Prostate gland (tissue), 2 donors: ENCODE results near the gene TMCC1. TPM values are rescaled to one million over a fixed set of nuclear protein-coding genes. Genes with fewer than 3 reads are reported as not detected.
"Not testable (repeated sequence)": the region's sequence is repeated elsewhere in the genome, so short reads cannot be mapped to it uniquely, and the experiment has no call there.

Experiments used
- DNase-seq: peaks from one replicate; pipeline ENCODE4 v3.0.0-alpha.2; 2019; ENCODE audit warnings: low spot score
- H3K27ac ChIP-seq, 2 donors: fragments of 200-600 bp; sonication (generic); 2 replicates each; pipeline ENCODE4 v1.5.1; 2017 to 2019
- H3K27me3 ChIP-seq: fragments of 200-600 bp; sonication (generic); replicated peaks from 2 replicates; pipeline ENCODE4 v1.5.1; 2019; ENCODE audit not compliant: insufficient read depth
- H3K36me3 ChIP-seq, 2 donors: fragments of 200-600 bp; sonication (generic); 1 replicate in 1 of 2; 2 replicates in 1 of 2; pipeline versions ENCODE4 v1.5.1 to v1.8.1; 2017 to 2019
- H3K4me1 ChIP-seq: fragments of 200-600 bp; sonication (generic); replicated peaks from 2 replicates; pipeline ENCODE4 v1.5.1; 2019
- H3K4me3 ChIP-seq, 2 donors: fragments of 200-600 bp; sonication (generic); 2 replicates each; pipeline ENCODE4 v1.5.1; 2017 to 2019
- H3K9me3 ChIP-seq: fragments of 200-600 bp; sonication (generic); 2 replicates; pipeline ENCODE4 v1.5.1; 2017
- CTCF ChIP-seq, 4 experiments: fragments of 200-600 bp in 2 of 4; fragments of 450-650 bp in 2 of 4; sonication (generic) in 2 of 4; IDR thresholded peaks; 1 replicate in 3 of 4; 2 replicates in 1 of 4; pipeline ENCODE4 v1.5.1; 2016 to 2019; ENCODE audit warnings: antibody characterized with exemption in 4 of 4, mild to moderate bottlenecking in 2 of 4, moderate library complexity in 2 of 4
- POLR2A ChIP-seq: fragments of 450-650 bp; IDR thresholded peaks from one replicate; pipeline ENCODE4 v1.6.1; 2016; ENCODE audit warnings: antibody characterized with exemption, mild to moderate bottlenecking
- POLR2AphosphoS5 ChIP-seq: sonication (generic); formaldehyde crosslinking; IDR thresholded peaks from one replicate; pipeline ENCODE4 v1.6.1; 2017; ENCODE audit warnings: antibody characterized with exemption
- WGBS: methylation state at CpG from one replicate; pipeline ENCODE4 v1.1.5; 2018; 5-methylcytosine and 5-hydroxymethylcytosine counted together
- intact Hi-C: fragments of 100-400 bp; cut with DNase I; formaldehyde crosslinking; loops from one replicate; pipeline ENCODE4 v1.14.2; 2022
- total RNA-seq, 2 donors: library from RNA; depleted of rRNA; stranded (reverse); fragments of >200 nt; gene quantifications; one replicate each; pipeline ENCODE4 v1.1.0, GENCODE V29; 2016

The TMCC1 gene
- total RNA-seq, 2 donors from 2014 or later, result 27.6 to 43.9 TPM

- TF ChIP-seq CTCF (IDR thresholded peaks at IDR 0.05) (no peak), POLR2AphosphoS5 (no peak), POLR2A (no peak)
Observed at GRCh38 chr3:129701161-129701560, 192.3 kb downstream of the TMCC1 start.

GRCh38 chr3:129699612-129700011, 193.9 kb downstream of the TMCC1 start:
- 92% methylated on average over 1 of the region's 1 CpG for whole genome bisulfite sequencing
- intact Hi-C loops, result no loop called here
- Histone ChIP-seq H3K27ac (no peak overlapping the region), H3K9me3 (no peaks in the 10 kb centered on the region), H3K4me1 (no peaks in the 10 kb centered on the region), H3K36me3 (no peaks in the 10 kb centered on the region), H3K27me3 (no peaks in the 10 kb centered on the region), H3K4me3 (no peak overlapping the region)
- DNase-seq, result no peak
- TF ChIP-seq POLR2AphosphoS5, result no peak
- no peak for TF ChIP-seq POLR2A
- TF ChIP-seq CTCF (IDR thresholded peaks at IDR 0.05), result no peak

More at GRCh38 chr3:129701161-129701560, 192.3 kb downstream of the TMCC1 start:
- intact Hi-C loops, result no loop called here
- H3K9me3 ChIP-seq, result no peaks in the 10 kb centered on the region
- 91% methylated on average over 4 of the region's 4 CpGs for WGBS
- DNase-seq, result no peak
- no peak overlapping the region for H3K4me3 ChIP-seq
- no peaks in the 10 kb centered on the region for H3K36me3 ChIP-seq
- no peaks in the 10 kb centered on the region for H3K27me3 ChIP-seq
- H3K4me1 ChIP-seq, result no peaks in the 10 kb centered on the region
- no peak overlapping the region for H3K27ac ChIP-seq

- Histone ChIP-seq H3K4me3 (no peak overlapping the region), H3K4me1 (no peaks in the 10 kb centered on the region), H3K27me3 (no peaks in the 10 kb centered on the region), H3K9me3 (no peaks in the 10 kb centered on the region), H3K36me3 (no peaks in the 10 kb centered on the region), H3K27ac (no peak overlapping the region)
- WGBS, result 84% methylated on average over 4 of the region's 4 CpGs
- intact Hi-C loops, result no loop called here
- no peak for TF ChIP-seq POLR2AphosphoS5
- no peak for TF ChIP-seq POLR2A
- TF ChIP-seq CTCF (IDR thresholded peaks at IDR 0.05), result no peak
- DNase-seq, result no peak
Observed at GRCh38 chr3:129699199-129699598, 194.3 kb downstream of the TMCC1 start.

- H3K4me3 ChIP-seq, result no peak overlapping the region
- intact Hi-C loops, result no loop called here
- no peak for DNase-seq
- WGBS, result 99% methylated on average over 6 of the region's 6 CpGs
- no peak for TF ChIP-seq POLR2A
- no peak for TF ChIP-seq CTCF (IDR thresholded peaks at IDR 0.05)
- TF ChIP-seq POLR2AphosphoS5, result no peak
- H3K27ac ChIP-seq, result no peak overlapping the region
- H3K27me3 ChIP-seq, result no peaks in the 10 kb centered on the region
- no peaks in the 10 kb centered on the region for H3K9me3 ChIP-seq
- H3K36me3 ChIP-seq, result no peaks in the 10 kb centered on the region
- H3K4me1 ChIP-seq, result no peaks in the 10 kb centered on the region
Observed at GRCh38 chr3:129697229-129697969, 196.1 kb downstream of the TMCC1 start.

GRCh38 chr3:129696430-129696829, 197.1 kb downstream of the TMCC1 start:
- H3K36me3 ChIP-seq, DNase-seq, H3K4me1 ChIP-seq, H3K27me3 ChIP-seq, H3K9me3 ChIP-seq, intact Hi-C loops, H3K4me3 ChIP-seq, H3K27ac ChIP-seq: not testable (repeated sequence)
- WGBS, result 96% methylated on average over 2 of the region's 2 CpGs
